Calu3 (cell line): ENCODE measurements around the gene COX10. TPM values are rescaled to one million over a fixed set of nuclear protein-coding genes. Genes with fewer than 3 reads are reported as not detected.

Source experiments
- BruUV-seq: library from RNA; stranded (reverse); fragments of 400-500 nt; replicated peaks from 2 replicates; lab custom pipeline; 2021; lab: Mats Ljungman, UMichigan
- CTCF ChIA-PET: fragments of 300-600 bp; sonication (Branson Sonifier 250); formaldehyde crosslinking; loops from one replicate; lab custom pipeline; 2022; ENCODE audit warnings: antibody characterized with exemption; lab: Charles Lee
- DNase-seq: peaks from one replicate; pipeline ENCODE4 v3.0.0; 2022
- H3K27ac Mint-ChIP-seq: one replicate; pipeline ENCODE4 v1.8.0; 2022; ENCODE audit warnings: mixed read lengths; ENCODE audit not compliant: unreplicated experiment
- H3K27me3 Mint-ChIP-seq: one replicate; pipeline ENCODE4 v1.8.0; 2022; ENCODE audit warnings: mixed read lengths; ENCODE audit not compliant: unreplicated experiment
- H3K36me3 Mint-ChIP-seq: one replicate; pipeline ENCODE4 v1.8.0; 2022; ENCODE audit warnings: mild to moderate bottlenecking, moderate library complexity, mixed read lengths; ENCODE audit not compliant: insufficient read depth, unreplicated experiment
- H3K4me1 Mint-ChIP-seq: one replicate; pipeline ENCODE4 v1.8.0; 2022; ENCODE audit warnings: mild to moderate bottlenecking, low read depth, mixed read lengths; ENCODE audit not compliant: unreplicated experiment
- H3K4me3 Mint-ChIP-seq: one replicate; pipeline ENCODE4 v1.8.0; 2022; ENCODE audit warnings: mild to moderate bottlenecking, low read depth, moderate library complexity, mixed read lengths; ENCODE audit not compliant: unreplicated experiment
- H3K9me3 Mint-ChIP-seq: one replicate; pipeline ENCODE4 v1.8.0; 2022; ENCODE audit warnings: low read depth, mixed read lengths; ENCODE audit not compliant: unreplicated experiment
- intact Hi-C: fragments of 100-400 bp; cut with micrococcal nuclease; formaldehyde crosslinking; loops from one replicate; pipeline ENCODE4 v1.10.0; 2022; ENCODE audit not compliant: unreplicated experiment
- total RNA-seq: library from RNA; stranded (reverse); gene quantifications from 2 replicates; pipeline ENCODE4 v1.2.3, GENCODE V29; 2022
- TF ChIP-seq, protein P1 (sequence below): fragments of 200-600 bp; IDR thresholded peaks from one replicate; pipeline ENCODE4 v1.8.0; 2022; ENCODE audit warnings: antibody characterized with exemption; ENCODE audit not compliant: unreplicated experiment

Gene COX10
- total RNA-seq, 1 experiment from 2014 or later: 17.2 TPM

GRCh38 chr17:14149751-14150150, 80.4 kb downstream of the COX10 start:
- intact Hi-C loops: no loop called here
- no peak overlapping the region for H3K27ac Mint-ChIP-seq
- no peaks in the 10 kb centered on the region for H3K27me3 Mint-ChIP-seq

DNA sequence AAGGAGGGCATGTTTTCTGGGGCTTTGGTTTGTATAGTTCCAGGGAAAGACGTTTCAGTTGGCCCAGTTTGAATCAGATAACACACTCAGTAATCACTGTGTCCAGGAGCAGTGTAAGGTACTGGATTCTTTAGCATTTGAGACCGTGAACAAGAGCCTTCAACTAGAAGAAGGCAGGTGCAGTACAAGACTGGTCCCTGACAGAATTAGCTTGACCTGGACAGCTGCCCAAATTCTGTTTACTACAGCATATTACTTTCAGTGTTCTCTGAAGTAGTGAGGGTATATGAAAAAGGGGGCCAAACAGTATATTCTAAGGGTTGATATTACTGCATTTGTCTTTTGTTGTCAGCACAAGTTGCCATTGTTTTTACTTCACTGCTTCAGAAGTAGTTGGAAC, 81.3 kb downstream of the COX10 start:
- no peak overlapping the region for H3K4me3 Mint-ChIP-seq
- TF ChIP-seq, protein P1, sequence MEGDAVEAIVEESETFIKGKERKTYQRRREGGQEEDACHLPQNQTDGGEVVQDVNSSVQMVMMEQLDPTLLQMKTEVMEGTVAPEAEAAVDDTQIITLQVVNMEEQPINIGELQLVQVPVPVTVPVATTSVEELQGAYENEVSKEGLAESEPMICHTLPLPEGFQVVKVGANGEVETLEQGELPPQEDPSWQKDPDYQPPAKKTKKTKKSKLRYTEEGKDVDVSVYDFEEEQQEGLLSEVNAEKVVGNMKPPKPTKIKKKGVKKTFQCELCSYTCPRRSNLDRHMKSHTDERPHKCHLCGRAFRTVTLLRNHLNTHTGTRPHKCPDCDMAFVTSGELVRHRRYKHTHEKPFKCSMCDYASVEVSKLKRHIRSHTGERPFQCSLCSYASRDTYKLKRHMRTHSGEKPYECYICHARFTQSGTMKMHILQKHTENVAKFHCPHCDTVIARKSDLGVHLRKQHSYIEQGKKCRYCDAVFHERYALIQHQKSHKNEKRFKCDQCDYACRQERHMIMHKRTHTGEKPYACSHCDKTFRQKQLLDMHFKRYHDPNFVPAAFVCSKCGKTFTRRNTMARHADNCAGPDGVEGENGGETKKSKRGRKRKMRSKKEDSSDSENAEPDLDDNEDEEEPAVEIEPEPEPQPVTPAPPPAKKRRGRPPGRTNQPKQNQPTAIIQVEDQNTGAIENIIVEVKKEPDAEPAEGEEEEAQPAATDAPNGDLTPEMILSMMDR: no peak
- H3K27me3 Mint-ChIP-seq: no peaks in the 10 kb centered on the region
- CTCF ChIA-PET: no interaction called here
- no peak for DNase-seq
- no peaks in the 10 kb centered on the region for H3K9me3 Mint-ChIP-seq
- BruUV-seq: no TSS peak
- H3K4me1 Mint-ChIP-seq: no peaks in the 10 kb centered on the region
- intact Hi-C loops: no loop called here
- H3K27ac Mint-ChIP-seq: no peak overlapping the region
- no peaks in the 10 kb centered on the region for H3K36me3 Mint-ChIP-seq

More at GRCh38 chr17:14149751-14150150, 80.4 kb downstream of the COX10 start:
- H3K36me3 Mint-ChIP-seq: no peaks in the 10 kb centered on the region
- no peak overlapping the region for H3K4me3 Mint-ChIP-seq
- TF ChIP-seq, protein P1: no peak
- CTCF ChIA-PET: no interaction called here
- H3K4me1 Mint-ChIP-seq: no peaks in the 10 kb centered on the region
- peaks cover 5% of the 10 kb centered on the region for H3K9me3 Mint-ChIP-seq
- no peak for DNase-seq
- BruUV-seq: no TSS peak

GRCh38 chr17:14152721-14153120, 83.4 kb downstream of the COX10 start:
- H3K9me3 Mint-ChIP-seq: no peaks in the 10 kb centered on the region
- TF ChIP-seq, protein P1: no peak
- BruUV-seq: no TSS peak
- H3K27me3 Mint-ChIP-seq: no peaks in the 10 kb centered on the region
- CTCF ChIA-PET: no interaction called here
- intact Hi-C loops: no loop called here
- no peaks in the 10 kb centered on the region for H3K4me1 Mint-ChIP-seq
- H3K36me3 Mint-ChIP-seq: no peaks in the 10 kb centered on the region
- H3K27ac Mint-ChIP-seq: no peak overlapping the region
- no peak for DNase-seq
- no peak overlapping the region for H3K4me3 Mint-ChIP-seq

DNA sequence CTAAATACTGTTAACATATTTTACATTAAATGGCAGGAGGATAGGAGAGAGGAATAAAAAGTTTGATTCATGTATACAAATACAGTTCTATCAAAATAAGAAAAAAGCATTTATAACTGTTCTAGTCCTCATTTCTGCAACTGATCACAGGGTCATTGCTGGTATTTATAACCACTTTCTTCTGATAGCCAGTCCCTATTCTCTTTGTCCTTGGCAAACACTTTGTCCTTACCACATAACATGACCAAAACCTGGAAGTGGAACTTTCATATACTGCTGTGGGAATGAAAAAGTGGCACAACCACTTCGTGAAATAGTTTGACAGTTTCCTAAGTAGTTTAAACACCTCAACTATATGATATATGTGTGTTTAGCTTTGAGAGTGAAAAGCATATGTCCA, 84.1 kb downstream of the COX10 start:
- H3K36me3 Mint-ChIP-seq: no peaks in the 10 kb centered on the region
- CTCF ChIA-PET: no interaction called here
- H3K27ac Mint-ChIP-seq: no peak overlapping the region
- no peak for DNase-seq
- TF ChIP-seq, protein P1: no peak
- no peak overlapping the region for H3K4me3 Mint-ChIP-seq
- H3K4me1 Mint-ChIP-seq: no peaks in the 10 kb centered on the region
- H3K27me3 Mint-ChIP-seq: no peaks in the 10 kb centered on the region
- BruUV-seq: no TSS peak
- H3K9me3 Mint-ChIP-seq: no peaks in the 10 kb centered on the region
- intact Hi-C loops: no loop called here
